SK-N-SH (cell line): ENCODE measurements around the gene ACAP1.

Experiments
- CTCF ChIP-seq: fragments of 200-600 bp; sonication (generic); IDR thresholded peaks from 2 replicates; pipeline ENCODE4 v1.6.1; 2017; ENCODE audit warnings: antibody characterized with exemption, mild to moderate bottlenecking, moderate library complexity
- EZH2phosphoT487 ChIP-seq: fragments of 200-600 bp; sonication (generic); IDR thresholded peaks from 2 replicates; pipeline ENCODE4 v1.6.1; 2017; ENCODE audit warnings: low read depth, mixed run types, mild to moderate bottlenecking, antibody characterized with exemption, moderate library complexity, borderline replicate concordance
- FOSL2 ChIP-seq: IDR thresholded peaks from 2 replicates; pipeline ENCODE4 v1.4.0; 2012; ENCODE audit warnings: low read depth, mild to moderate bottlenecking, moderate library complexity, borderline replicate concordance
- GABPA ChIP-seq: IDR thresholded peaks from 2 replicates; pipeline ENCODE4 v1.4.0; 2012; ENCODE audit warnings: low read depth, mild to moderate bottlenecking
- JUND ChIP-seq: IDR thresholded peaks from 2 replicates; pipeline ENCODE4 v1.4.0; 2012
- NRF1 ChIP-seq: IDR thresholded peaks from 2 replicates; pipeline ENCODE4 v1.6.1; 2012; ENCODE audit warnings: low read depth, mild to moderate bottlenecking, low read length
- POLR2AphosphoS5 ChIP-seq: IDR thresholded peaks from 2 replicates; pipeline ENCODE4 v1.6.1; 2012; ENCODE audit warnings: low read depth, low read length
- REST ChIP-seq: IDR thresholded peaks from 2 replicates; pipeline ENCODE4 v1.6.1; 2012; ENCODE audit warnings: mild to moderate bottlenecking, low read depth, low read length, moderate library complexity
- RFX5 ChIP-seq: IDR thresholded peaks from 2 replicates; pipeline ENCODE4 v1.6.1; 2012; ENCODE audit warnings: mild to moderate bottlenecking, improper control_type of control experiment, low read length
- TAF1 ChIP-seq: IDR thresholded peaks from 2 replicates; pipeline ENCODE4 v1.6.1; 2012; ENCODE audit warnings: low read depth, mild to moderate bottlenecking, low read length, moderate library complexity, borderline replicate concordance
- TEAD4 ChIP-seq: IDR thresholded peaks from 2 replicates; pipeline ENCODE4 v1.4.0; 2012; ENCODE audit warnings: mild to moderate bottlenecking, borderline replicate concordance; ENCODE audit not compliant: insufficient read depth
- ZBTB33 ChIP-seq: IDR thresholded peaks from 2 replicates; pipeline ENCODE4 v1.4.0; 2012; ENCODE audit warnings: low read depth, borderline replicate concordance

GRCh38 chr17:7329997-7330637 is 6.2 kb upstream of the ACAP1 start:
- TF ChIP-seq CTCF (no peak), POLR2AphosphoS5 (peak; percentile 35; the same call in 1 of the 2 replicates), EZH2phosphoT487 (no peak), TAF1 (no peak), REST (no peak), ZBTB33 (no peak), RFX5 (no peak), FOSL2 (no peak), TEAD4 (no peak), JUND (no peak), NRF1 (no peak), GABPA (no peak)
